HEK293 (cell line): ENCODE data around the gene CCND3.
A peak's percentile ranks its signal among the peaks of the same experiment; 100 is the strongest.

Experiments used
- HOXA7 ChIP-seq: sonication (generic); formaldehyde crosslinking; IDR thresholded peaks from 2 replicates; pipeline ENCODE4 v1.8.1; 2022; ENCODE audit warnings: missing genetic modification reagents, borderline replicate concordance
- HOXC10 ChIP-seq: sonication (generic); formaldehyde crosslinking; IDR thresholded peaks from 2 replicates; pipeline ENCODE4 v1.8.1; 2023; ENCODE audit warnings: mild to moderate bottlenecking, missing genetic modification reagents
- KLF7 ChIP-seq: fragments of 450-650 bp; formaldehyde crosslinking; IDR thresholded peaks from 2 replicates; pipeline ENCODE4 v1.5.1; 2016; ENCODE audit warnings: missing biosample characterization, missing genetic modification characterization, borderline replicate concordance
- KLF9 ChIP-seq: fragments of 450-650 bp; formaldehyde crosslinking; IDR thresholded peaks from 2 replicates; pipeline ENCODE4 v1.5.1; 2016; ENCODE audit warnings: missing biosample characterization, missing genetic modification characterization, low read depth
- PRDM4 ChIP-seq: fragments of 450-650 bp; formaldehyde crosslinking; IDR thresholded peaks from 2 replicates; pipeline ENCODE4 v1.5.1; 2017; ENCODE audit warnings: missing biosample characterization, missing genetic modification characterization
- ZIC2 ChIP-seq: fragments of 450-650 bp; formaldehyde crosslinking; IDR thresholded peaks from 2 replicates; pipeline ENCODE4 v1.5.1; 2016; ENCODE audit warnings: missing biosample characterization, missing genetic modification characterization
- ZNF184 ChIP-seq: fragments of 450-650 bp; IDR thresholded peaks from 2 replicates; pipeline ENCODE4 v1.5.1; 2018; ENCODE audit warnings: missing biosample characterization, mild to moderate bottlenecking, missing genetic modification characterization
- ZNF426 ChIP-seq: fragments of 450-650 bp; formaldehyde crosslinking; IDR thresholded peaks from 2 replicates; pipeline ENCODE4 v1.5.1; 2017; ENCODE audit warnings: missing biosample characterization, missing genetic modification characterization, mild to moderate bottlenecking, inconsistent platforms, moderate library complexity
- ZNF549 ChIP-seq: fragments of 450-650 bp; IDR thresholded peaks from 2 replicates; pipeline ENCODE4 v1.5.1; 2018; ENCODE audit warnings: missing biosample characterization, missing genetic modification characterization, mild to moderate bottlenecking, inconsistent platforms, moderate library complexity
- ZNF596 ChIP-seq: fragments of 450-650 bp; IDR thresholded peaks from 2 replicates; pipeline ENCODE4 v1.5.0; 2018; ENCODE audit warnings: missing biosample characterization, mild to moderate bottlenecking, missing genetic modification characterization, moderate library complexity
- ZNF623 ChIP-seq: fragments of 450-650 bp; formaldehyde crosslinking; IDR thresholded peaks from 2 replicates; pipeline ENCODE4 v1.5.1; 2016; ENCODE audit warnings: missing biosample characterization, missing genetic modification characterization
- ZNF843 ChIP-seq: fragments of 450-650 bp; formaldehyde crosslinking; IDR thresholded peaks from 2 replicates; pipeline ENCODE4 v1.5.1; 2016; ENCODE audit warnings: missing biosample characterization, missing genetic modification characterization
- TF ChIP-seq, protein P1 (sequence below): fragments of 450-650 bp; formaldehyde crosslinking; IDR thresholded peaks from 2 replicates; pipeline ENCODE4 v1.5.1; 2017; ENCODE audit warnings: missing biosample characterization, missing genetic modification characterization
- TF ChIP-seq, protein P2 (sequence below): fragments of 450-650 bp; formaldehyde crosslinking; IDR thresholded peaks from 2 replicates; pipeline ENCODE4 v1.5.1; 2016; ENCODE audit warnings: missing biosample characterization, missing genetic modification characterization, borderline replicate concordance
- TF ChIP-seq, protein P3 (sequence below): fragments of 450-650 bp; formaldehyde crosslinking; IDR thresholded peaks from 2 replicates; pipeline ENCODE4 v1.5.1; 2016; ENCODE audit warnings: missing biosample characterization, missing genetic modification characterization
- TF ChIP-seq, protein P4 (sequence below): fragments of 450-650 bp; formaldehyde crosslinking; IDR thresholded peaks from 2 replicates; pipeline ENCODE4 v1.5.1; 2016; ENCODE audit warnings: missing biosample characterization, missing genetic modification characterization, borderline replicate concordance

CCND3 gene

GRCh38 chr6:41941280-41942066, at the start of gene CCND3 (continued):
- TF ChIP-seq ZNF184 (tag by site-specific recombination), result no peak
- peak; percentile 52 for TF ChIP-seq KLF9 (tag by site-specific recombination)
- TF ChIP-seq, protein P1, sequence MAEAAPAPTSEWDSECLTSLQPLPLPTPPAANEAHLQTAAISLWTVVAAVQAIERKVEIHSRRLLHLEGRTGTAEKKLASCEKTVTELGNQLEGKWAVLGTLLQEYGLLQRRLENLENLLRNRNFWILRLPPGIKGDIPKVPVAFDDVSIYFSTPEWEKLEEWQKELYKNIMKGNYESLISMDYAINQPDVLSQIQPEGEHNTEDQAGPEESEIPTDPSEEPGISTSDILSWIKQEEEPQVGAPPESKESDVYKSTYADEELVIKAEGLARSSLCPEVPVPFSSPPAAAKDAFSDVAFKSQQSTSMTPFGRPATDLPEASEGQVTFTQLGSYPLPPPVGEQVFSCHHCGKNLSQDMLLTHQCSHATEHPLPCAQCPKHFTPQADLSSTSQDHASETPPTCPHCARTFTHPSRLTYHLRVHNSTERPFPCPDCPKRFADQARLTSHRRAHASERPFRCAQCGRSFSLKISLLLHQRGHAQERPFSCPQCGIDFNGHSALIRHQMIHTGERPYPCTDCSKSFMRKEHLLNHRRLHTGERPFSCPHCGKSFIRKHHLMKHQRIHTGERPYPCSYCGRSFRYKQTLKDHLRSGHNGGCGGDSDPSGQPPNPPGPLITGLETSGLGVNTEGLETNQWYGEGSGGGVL (tag by site-specific recombination), result no peak
- no peak; the same call in 1 of the 2 replicates for TF ChIP-seq PRDM4 (tag by site-specific recombination)
- no peak; the same call in 1 of the 2 replicates for TF ChIP-seq ZIC2
- TF ChIP-seq ZNF596, result no peak
- peak; percentile 71; the same call in 1 of the 2 replicates for TF ChIP-seq HOXC10 (CRISPR knock-in tag)
- no peak for TF ChIP-seq KLF7 (tag by site-specific recombination)
- TF ChIP-seq ZNF623 (tag by site-specific recombination), result no peak
- TF ChIP-seq, protein P2, sequence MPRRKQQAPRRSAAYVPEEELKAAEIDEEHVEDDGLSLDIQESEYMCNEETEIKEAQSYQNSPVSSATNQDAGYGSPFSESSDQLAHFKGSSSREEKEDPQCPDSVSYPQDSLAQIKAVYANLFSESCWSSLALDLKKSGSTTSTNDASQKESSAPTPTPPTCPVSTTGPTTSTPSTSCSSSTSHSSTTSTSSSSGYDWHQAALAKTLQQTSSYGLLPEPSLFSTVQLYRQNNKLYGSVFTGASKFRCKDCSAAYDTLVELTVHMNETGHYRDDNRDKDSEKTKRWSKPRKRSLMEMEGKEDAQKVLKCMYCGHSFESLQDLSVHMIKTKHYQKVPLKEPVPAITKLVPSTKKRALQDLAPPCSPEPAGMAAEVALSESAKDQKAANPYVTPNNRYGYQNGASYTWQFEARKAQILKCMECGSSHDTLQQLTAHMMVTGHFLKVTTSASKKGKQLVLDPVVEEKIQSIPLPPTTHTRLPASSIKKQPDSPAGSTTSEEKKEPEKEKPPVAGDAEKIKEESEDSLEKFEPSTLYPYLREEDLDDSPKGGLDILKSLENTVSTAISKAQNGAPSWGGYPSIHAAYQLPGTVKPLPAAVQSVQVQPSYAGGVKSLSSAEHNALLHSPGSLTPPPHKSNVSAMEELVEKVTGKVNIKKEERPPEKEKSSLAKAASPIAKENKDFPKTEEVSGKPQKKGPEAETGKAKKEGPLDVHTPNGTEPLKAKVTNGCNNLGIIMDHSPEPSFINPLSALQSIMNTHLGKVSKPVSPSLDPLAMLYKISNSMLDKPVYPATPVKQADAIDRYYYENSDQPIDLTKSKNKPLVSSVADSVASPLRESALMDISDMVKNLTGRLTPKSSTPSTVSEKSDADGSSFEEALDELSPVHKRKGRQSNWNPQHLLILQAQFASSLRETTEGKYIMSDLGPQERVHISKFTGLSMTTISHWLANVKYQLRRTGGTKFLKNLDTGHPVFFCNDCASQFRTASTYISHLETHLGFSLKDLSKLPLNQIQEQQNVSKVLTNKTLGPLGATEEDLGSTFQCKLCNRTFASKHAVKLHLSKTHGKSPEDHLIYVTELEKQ (tag by site-specific recombination), result no peak
- TF ChIP-seq HOXA7 (CRISPR knock-in tag), result no peak
- TF ChIP-seq ZNF426, result no peak
- no peak for TF ChIP-seq ZNF549
- TF ChIP-seq, protein P3, sequence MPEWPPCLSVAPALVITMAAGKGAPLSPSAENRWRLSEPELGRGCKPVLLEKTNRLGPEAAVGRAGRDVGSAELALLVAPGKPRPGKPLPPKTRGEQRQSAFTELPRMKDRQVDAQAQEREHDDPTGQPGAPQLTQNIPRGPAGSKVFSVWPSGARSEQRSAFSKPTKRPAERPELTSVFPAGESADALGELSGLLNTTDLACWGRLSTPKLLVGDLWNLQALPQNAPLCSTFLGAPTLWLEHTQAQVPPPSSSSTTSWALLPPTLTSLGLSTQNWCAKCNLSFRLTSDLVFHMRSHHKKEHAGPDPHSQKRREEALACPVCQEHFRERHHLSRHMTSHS (tag by site-specific recombination), result no peak
- TF ChIP-seq ZNF843 (tag by site-specific recombination), result no peak
- TF ChIP-seq, protein P4, sequence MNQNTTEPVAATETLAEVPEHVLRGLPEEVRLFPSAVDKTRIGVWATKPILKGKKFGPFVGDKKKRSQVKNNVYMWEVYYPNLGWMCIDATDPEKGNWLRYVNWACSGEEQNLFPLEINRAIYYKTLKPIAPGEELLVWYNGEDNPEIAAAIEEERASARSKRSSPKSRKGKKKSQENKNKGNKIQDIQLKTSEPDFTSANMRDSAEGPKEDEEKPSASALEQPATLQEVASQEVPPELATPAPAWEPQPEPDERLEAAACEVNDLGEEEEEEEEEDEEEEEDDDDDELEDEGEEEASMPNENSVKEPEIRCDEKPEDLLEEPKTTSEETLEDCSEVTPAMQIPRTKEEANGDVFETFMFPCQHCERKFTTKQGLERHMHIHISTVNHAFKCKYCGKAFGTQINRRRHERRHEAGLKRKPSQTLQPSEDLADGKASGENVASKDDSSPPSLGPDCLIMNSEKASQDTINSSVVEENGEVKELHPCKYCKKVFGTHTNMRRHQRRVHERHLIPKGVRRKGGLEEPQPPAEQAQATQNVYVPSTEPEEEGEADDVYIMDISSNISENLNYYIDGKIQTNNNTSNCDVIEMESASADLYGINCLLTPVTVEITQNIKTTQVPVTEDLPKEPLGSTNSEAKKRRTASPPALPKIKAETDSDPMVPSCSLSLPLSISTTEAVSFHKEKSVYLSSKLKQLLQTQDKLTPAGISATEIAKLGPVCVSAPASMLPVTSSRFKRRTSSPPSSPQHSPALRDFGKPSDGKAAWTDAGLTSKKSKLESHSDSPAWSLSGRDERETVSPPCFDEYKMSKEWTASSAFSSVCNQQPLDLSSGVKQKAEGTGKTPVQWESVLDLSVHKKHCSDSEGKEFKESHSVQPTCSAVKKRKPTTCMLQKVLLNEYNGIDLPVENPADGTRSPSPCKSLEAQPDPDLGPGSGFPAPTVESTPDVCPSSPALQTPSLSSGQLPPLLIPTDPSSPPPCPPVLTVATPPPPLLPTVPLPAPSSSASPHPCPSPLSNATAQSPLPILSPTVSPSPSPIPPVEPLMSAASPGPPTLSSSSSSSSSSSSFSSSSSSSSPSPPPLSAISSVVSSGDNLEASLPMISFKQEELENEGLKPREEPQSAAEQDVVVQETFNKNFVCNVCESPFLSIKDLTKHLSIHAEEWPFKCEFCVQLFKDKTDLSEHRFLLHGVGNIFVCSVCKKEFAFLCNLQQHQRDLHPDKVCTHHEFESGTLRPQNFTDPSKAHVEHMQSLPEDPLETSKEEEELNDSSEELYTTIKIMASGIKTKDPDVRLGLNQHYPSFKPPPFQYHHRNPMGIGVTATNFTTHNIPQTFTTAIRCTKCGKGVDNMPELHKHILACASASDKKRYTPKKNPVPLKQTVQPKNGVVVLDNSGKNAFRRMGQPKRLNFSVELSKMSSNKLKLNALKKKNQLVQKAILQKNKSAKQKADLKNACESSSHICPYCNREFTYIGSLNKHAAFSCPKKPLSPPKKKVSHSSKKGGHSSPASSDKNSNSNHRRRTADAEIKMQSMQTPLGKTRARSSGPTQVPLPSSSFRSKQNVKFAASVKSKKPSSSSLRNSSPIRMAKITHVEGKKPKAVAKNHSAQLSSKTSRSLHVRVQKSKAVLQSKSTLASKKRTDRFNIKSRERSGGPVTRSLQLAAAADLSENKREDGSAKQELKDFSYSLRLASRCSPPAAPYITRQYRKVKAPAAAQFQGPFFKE (tag by site-specific recombination), result no peak
